ENCODE measurements around the gene COL4A1. TPM values are rescaled to one million over a fixed set of nuclear protein-coding genes. Genes with fewer than 3 reads are reported as not detected.
A peak's percentile ranks its signal among the peaks of the same experiment; 100 is the strongest.

COL4A1 gene
- not detected for polyA plus RNA-seq

DNA sequence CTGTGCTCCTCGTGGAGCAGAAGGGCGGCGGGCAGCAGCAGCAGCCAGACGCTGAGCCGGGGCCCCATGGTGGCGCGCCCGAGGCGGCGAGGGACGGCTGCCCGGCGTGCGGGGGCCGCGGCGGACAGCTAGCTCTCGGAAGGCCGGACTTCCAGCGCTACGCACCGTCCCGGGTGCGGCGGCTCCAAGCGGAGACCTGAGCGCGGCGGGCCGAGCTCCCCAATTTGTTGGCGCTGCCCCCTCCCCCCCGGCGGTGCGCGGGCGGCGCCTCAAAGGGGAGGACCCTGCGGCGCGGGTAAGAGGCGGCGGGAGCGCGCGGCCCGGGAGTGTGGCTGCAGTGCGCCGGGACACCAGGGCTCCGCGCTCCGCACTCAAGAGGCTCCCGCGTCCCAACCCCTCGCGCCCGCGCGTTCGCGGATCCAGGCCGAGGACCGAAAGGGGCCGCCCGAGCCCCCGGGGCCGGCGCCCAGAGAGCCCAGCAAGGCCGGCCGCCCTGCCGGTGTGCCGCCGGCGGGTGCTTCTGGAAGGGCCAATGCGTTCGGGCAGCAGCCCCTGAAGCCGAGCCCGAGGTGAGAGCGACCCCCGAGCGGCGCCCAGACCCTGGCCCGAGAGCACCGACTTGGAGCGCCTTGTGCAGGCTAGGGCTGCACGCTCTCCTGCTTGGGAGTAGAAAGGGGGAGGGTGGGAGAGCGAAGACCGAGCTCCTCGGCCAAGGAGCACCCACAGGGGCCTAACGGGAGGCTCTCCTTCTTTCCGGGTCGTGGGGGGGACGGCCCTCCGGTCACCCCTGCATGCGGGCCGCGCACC is at the start of gene COL4A1, which contains the start of gene COL4A2:
Gene COL4A1, minus strand, starts transcription at position 198 of the 807 bp plus-strand sequence. Its CDS starts 130 bp downstream, at position 68.
Gene COL4A2, plus strand, starts transcription at position 325 of the 807 bp plus-strand sequence. CDS start 620 bp downstream, outside the sequence.
- no peaks in the 10 kb centered on the region for H3K36me3 Mint-ChIP-seq
- H3K27me3 Mint-ChIP-seq = peaks cover 46% of the 10 kb centered on the region
- peaks cover 0 to 6% (median 2%) of the 10 kb centered on the region in 3 donors for H3K4me1 Mint-ChIP-seq
- peaks cover 0 to 2% (median 0%) of the 10 kb centered on the region in 3 donors for H3K9me3 Mint-ChIP-seq
- no peak within 1 kb of the TSS for H3K27ac Mint-ChIP-seq
- H3K4me3 Mint-ChIP-seq = peak within 1 kb of the TSS in 2 of 4 donors; percentile 50 to 65

DNA sequence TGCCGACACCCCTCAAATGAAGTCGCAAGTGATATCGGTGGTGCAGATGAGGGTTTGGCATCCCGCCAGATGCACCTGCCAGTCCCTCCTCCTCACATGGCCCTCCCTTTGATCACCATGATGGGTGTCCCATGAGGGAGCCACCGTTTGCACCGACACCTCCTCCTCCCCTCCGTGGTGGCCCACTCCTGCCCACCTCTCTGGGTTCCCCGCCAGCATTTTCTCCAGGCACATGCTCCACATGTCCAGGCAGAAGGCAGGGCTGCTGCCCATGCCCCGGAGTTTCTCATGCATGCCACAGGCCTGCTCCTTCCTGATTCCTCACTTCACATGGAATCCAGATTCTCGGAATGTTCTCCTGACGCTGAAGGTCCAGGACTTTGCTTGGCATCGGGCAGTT is 49.4 kb upstream of the COL4A1 start:
- H3K36me3 Mint-ChIP-seq = no peaks in the 10 kb centered on the region
- H3K4me3 Mint-ChIP-seq = peak overlapping the region in 1 of 4 donors; percentile 3

DNA sequence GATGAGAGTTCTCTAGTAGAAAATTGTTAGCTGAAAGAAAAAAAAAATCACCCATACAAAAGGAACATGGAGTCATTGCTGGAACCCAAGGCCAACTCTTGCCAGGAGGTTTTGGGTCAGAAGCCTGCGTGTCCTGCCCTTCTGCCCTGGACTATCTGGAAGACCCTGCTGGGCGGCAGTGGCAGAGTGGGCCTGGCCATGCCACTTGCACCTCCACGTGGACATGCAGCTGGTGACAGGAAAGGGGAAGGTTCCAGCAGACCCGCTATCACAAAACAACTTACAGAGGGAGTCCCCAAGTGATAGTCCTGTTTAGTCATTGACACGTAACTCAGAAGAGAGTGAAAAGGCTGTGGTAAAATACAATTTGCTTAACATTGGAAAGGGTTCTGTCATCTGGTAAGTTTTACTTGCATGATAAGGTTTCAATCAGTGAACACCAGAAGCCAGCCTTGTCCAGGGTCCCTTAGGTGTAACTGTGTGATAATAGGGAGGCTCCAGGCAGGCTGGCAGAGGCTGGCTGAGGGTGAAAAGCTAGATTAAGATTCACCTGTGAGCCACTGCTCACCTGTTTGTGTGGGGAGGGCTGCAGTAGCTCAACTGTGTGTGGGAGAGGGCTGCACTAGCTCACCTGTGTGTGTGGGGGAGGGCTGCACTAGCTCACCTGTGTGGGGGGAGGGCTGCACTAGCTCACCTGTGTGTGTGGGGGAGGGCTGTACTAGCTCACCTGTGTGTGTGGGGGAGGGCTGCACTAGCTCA is 47.9 kb upstream of the COL4A1 start:
- peaks cover 3% of the 10 kb centered on the region for H3K27me3 Mint-ChIP-seq
- no peaks in the 10 kb centered on the region for H3K36me3 Mint-ChIP-seq
- H3K9me3 Mint-ChIP-seq = no peaks in the 10 kb centered on the region
- no peaks in the 10 kb centered on the region for H3K4me1 Mint-ChIP-seq
- H3K4me3 Mint-ChIP-seq = no peak overlapping the region
- H3K27ac Mint-ChIP-seq = no peak overlapping the region

More for the DNA sequence above, 49.4 kb upstream of the COL4A1 start:
- H3K4me1 Mint-ChIP-seq = no peaks in the 10 kb centered on the region
- no peaks in the 10 kb centered on the region for H3K9me3 Mint-ChIP-seq
- peaks cover 3% of the 10 kb centered on the region for H3K27me3 Mint-ChIP-seq
- H3K27ac Mint-ChIP-seq = no peak overlapping the region

DNA sequence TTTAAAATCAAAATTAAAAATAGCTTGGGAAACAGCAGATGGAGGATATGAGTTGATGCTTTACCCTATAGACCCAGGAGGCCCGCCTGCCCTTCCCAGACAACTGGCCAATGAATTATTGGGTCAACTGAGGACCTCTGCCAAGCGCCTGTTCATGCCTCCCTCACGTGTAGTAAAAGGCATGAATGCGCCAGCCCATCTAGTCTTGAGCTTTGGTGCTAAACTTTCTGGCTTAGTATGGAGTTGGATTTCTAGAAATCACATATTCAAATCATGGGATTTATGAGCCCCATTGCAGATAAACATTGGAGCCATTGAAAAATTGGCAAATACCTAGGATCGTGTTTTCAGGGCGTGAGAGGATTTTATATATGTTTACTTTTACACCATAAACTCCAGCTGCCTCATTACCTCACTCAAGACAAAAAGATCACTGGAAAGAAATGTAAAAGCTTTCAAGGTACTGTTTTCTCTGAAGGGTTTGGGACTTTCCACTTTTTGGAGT is 47.2 kb upstream of the COL4A1 start:
- Mint-ChIP-seq H3K27me3 (peaks cover 6% of the 10 kb centered on the region), H3K27ac (no peak overlapping the region), H3K4me3 (peak overlapping the region in 1 of 4 donors; percentile 19), H3K9me3 (no peaks in the 10 kb centered on the region), H3K36me3 (no peaks in the 10 kb centered on the region), H3K4me1 (no peaks in the 10 kb centered on the region)

DNA sequence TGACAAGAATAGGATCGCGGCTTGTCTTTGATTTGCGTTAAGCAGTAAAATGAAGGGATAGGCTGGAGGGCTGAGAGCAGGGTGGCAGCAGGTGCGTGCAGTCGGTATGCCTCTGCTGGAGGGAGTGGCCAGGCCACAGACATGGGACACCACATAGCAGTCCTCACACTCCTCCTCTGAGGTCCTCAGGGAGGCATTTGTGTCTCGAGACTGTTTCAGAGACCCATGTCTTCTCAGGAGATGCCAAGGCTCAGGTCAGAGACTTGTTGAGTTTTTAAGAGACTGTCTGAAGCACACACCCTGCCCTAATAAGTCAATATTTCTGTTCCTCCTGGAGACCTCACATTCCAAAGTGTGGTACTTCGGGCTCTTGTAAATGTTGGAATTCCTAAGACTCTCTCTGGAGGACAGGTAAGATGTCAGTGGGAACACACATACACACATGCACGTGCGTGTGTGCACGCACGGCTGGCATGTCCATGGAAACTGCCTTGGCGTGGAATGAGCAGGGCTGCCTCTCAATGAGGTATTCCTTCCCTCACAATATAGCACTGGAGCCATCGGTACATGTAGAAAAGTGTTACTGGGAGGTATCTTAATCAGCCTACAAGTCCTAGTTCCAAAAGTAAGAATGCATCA is 46.5 kb upstream of the COL4A1 start:
- no peak overlapping the region for H3K27ac Mint-ChIP-seq
- H3K27me3 Mint-ChIP-seq = peaks cover 6% of the 10 kb centered on the region
- H3K4me3 Mint-ChIP-seq = no peak overlapping the region
- H3K4me1 Mint-ChIP-seq = no peaks in the 10 kb centered on the region
- no peaks in the 10 kb centered on the region for H3K9me3 Mint-ChIP-seq
- no peaks in the 10 kb centered on the region for H3K36me3 Mint-ChIP-seq

DNA sequence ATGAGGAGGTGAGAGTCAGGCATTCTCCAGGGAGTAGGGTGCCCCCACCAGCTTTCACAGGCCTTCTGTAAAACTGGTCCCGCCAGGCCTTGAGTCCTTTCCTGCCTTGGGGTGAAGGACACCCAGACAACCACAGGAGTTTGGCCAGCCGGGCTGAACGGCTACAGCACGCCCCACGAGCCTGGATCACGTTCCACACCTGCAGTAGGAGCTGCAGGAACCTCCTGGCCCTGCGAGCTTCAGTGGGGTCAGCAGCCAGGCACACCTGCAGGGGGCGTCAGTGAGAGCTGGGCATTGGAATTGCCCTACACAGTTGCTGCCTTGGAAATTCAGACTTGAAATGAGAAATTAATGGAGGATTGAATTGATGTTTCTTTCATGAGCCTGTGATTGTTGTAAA is 45.8 kb upstream of the COL4A1 start:
- Mint-ChIP-seq H3K36me3 (no peaks in the 10 kb centered on the region), H3K9me3 (peaks cover 0 to 2% (median 0%) of the 10 kb centered on the region in 3 donors), H3K4me1 (no peaks in the 10 kb centered on the region), H3K27ac (no peak overlapping the region), H3K27me3 (peaks cover 6% of the 10 kb centered on the region), H3K4me3 (no peak overlapping the region)

DNA sequence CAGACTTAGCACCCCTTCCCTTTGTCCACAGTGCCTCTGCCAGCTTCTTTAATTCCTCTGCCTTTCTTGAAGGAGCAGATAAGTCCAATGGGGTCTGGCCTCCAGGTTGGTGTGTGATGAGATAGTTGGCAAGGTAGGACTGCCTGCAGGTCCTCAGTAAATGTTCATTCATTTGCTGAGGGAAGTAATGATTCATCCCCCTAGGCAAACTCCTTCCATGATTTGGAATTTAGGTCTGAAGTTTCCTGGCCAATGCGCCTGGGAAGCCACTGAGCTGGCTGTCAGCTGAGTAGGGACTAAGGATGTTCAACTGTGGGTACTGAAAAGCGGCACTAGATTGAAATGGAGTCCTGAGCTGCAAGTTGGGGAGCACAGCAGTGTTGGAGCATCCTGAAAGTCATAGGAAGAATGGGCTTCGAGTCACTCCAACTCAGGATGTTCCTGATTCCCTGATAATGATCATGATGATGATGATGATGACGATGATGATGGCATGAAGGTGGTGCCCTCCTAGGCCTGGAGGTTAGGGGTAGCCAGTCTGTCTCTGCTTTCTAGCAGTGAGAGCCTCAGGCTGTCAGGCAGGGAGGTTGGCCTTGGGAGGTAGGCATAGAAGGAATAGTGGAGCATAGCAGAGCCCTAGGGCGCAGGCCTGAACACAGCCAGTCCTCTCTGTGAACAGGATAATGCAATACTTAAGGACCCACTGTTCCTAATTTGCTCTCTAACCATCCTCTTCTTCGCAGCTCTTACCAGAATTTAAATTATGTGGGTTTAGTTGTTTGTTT is 44.9 kb upstream of the COL4A1 start:
- Mint-ChIP-seq H3K36me3 (no peaks in the 10 kb centered on the region), H3K9me3 (peaks cover 0 to 2% (median 0%) of the 10 kb centered on the region in 3 donors), H3K27me3 (peaks cover 6% of the 10 kb centered on the region), H3K27ac (no peak overlapping the region), H3K4me1 (no peaks in the 10 kb centered on the region), H3K4me3 (no peak overlapping the region)

DNA sequence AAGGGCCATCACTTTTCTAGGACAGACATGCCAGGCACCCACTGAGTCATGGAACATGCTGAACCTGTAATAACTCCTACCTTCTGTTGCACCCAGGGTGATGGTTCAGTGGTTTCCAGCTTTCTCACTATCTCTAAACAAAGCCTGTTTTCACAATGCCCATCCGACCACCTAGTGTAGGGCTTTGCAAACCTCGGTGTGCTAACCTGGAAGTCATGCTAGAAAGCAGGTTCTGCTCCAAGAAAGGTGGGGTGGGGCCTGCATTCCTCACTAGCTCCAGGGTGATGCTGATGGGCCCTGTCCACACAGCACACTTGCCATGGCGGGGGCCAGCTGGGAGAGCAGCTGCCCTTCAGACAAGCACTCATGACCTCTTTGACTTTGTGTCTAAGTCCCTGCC is 43.6 kb upstream of the COL4A1 start:
- H3K9me3 Mint-ChIP-seq = peaks cover 0 to 2% (median 0%) of the 10 kb centered on the region in 3 donors
- H3K36me3 Mint-ChIP-seq = no peaks in the 10 kb centered on the region
- peaks cover 6% of the 10 kb centered on the region for H3K27me3 Mint-ChIP-seq
- no peak overlapping the region for H3K27ac Mint-ChIP-seq
- H3K4me3 Mint-ChIP-seq = no peak overlapping the region
- H3K4me1 Mint-ChIP-seq = no peaks in the 10 kb centered on the region

DNA sequence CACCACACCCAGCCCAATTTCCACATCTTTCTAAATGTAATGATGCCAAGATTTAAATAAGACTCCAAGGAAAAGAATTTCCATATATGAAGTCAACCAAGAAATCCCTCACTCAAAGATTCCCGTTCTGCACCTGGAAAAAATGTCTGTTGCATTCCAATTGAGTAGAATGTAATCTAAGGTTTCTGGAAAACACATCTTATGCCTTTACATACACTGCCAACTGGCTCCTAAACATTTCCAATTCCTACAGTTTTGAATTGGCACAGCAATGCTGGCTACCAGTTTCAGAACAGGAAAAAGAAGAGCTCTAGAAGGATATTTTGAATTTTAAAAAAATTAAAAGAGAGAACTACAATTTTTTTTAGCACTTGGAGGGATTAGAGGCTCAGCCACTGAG is 43.1 kb upstream of the COL4A1 start:
- peaks cover 0 to 2% (median 0%) of the 10 kb centered on the region in 3 donors for H3K9me3 Mint-ChIP-seq
- H3K36me3 Mint-ChIP-seq = no peaks in the 10 kb centered on the region
- H3K4me1 Mint-ChIP-seq = no peaks in the 10 kb centered on the region
- H3K27me3 Mint-ChIP-seq = peaks cover 6% of the 10 kb centered on the region
- no peak overlapping the region for H3K27ac Mint-ChIP-seq
- no peak overlapping the region for H3K4me3 Mint-ChIP-seq

DNA sequence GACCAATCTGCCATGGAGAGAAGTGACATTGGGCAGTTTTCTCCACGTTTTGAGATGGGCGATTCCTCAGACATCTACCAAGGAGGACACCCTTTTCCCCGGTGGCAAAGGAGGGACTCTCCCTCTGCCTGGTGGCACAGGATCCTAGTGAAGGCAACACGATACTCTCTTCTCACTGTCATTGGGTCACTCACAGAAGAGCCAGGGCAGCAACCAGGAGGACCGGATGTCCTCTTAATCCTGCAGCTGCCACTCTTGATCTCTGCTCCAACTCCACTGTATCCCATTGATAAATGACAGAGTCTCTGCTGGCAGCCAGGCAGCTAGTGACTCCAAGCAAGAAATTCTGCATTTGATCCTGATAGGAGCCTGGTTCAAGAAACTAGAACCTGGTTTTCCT is 42.3 kb upstream of the COL4A1 start:
- peaks cover 6% of the 10 kb centered on the region for H3K27me3 Mint-ChIP-seq
- H3K27ac Mint-ChIP-seq = no peak overlapping the region
- H3K4me1 Mint-ChIP-seq = no peaks in the 10 kb centered on the region
- peaks cover 0 to 2% (median 0%) of the 10 kb centered on the region in 3 donors for H3K9me3 Mint-ChIP-seq
- H3K4me3 Mint-ChIP-seq = no peak overlapping the region
- H3K36me3 Mint-ChIP-seq = peaks cover 2% of the 10 kb centered on the region

DNA sequence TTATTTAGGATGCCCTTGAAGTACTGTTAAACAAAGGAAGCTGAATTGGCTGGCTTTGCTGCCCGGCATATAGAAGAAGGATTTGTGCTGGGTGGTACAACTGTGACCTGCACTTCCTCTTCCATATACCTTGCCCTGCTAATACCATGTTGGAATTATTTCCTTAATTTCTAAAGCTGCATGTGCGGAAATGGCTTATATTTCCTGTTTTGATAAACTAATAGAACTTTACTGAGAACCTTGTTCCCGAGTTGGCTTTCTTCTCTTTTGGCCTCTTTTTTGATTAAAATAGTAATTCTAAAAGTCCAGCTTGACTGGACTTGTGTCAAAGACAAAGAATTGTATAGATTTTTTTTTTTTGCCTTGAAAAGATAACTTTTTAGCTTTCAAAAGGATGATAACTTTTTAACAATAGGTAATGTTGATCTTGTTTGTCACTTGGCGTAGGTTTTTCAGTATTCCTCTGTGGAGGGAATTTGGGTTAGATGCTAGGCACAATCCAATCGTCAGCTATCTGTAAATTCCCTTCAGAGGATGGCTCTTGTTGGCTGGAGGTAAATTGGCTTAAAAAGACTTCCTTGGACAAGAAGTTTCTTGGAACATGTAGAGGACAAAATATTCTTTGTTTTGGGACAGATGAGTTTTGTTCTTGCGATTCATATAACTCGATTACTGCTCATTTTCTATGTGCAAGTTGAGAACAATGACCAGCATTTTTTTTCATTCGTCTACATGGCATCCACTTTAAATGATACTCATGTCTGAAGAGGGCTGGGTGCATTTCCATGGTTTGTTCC is 41.5 kb upstream of the COL4A1 start:
- Mint-ChIP-seq H3K4me3 (no peak overlapping the region), H3K9me3 (peaks cover 0 to 4% (median 0%) of the 10 kb centered on the region in 3 donors), H3K4me1 (no peaks in the 10 kb centered on the region), H3K27me3 (peaks cover 5% of the 10 kb centered on the region), H3K36me3 (peaks cover 2% of the 10 kb centered on the region), H3K27ac (no peak overlapping the region)

DNA sequence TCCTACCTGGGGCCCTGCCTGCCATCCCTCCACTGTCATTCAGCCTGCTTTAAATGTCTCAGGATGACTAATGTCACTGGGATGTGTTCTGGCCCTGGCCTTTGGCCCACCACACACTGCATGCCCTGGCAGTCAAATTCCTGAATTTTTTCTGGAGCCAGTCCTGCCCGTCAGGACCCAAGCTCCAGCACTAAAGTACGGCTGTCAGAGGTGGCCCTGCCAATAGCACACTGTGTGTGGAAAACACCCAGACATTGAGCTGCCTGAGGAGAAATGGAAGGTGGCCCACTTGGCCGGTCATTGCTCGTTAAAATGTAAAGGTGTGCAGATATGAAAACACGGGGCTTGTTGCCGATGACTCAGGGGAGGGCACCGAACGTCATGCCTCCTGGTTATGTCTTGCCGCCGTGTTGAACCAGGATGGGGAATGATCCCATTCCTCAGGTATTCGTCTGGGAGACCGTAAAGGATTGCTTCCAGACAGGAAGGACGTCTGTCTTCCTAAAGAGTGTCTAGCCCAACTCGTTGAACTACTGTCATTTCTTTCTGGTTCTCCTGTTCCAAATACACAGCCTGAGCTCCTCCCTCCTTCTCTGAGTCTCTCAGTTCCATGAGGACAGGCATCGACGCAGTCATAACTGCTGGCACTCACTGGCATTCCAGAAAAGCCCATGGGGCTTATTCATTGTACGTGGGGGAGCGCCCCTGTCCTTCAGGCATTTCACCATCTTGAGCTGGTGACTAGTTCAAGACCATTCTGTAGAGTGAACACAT is 40.8 kb upstream of the COL4A1 start:
- no peak overlapping the region for H3K27ac Mint-ChIP-seq
- H3K27me3 Mint-ChIP-seq = peaks cover 4% of the 10 kb centered on the region
- peaks cover 0 to 4% (median 0%) of the 10 kb centered on the region in 3 donors for H3K9me3 Mint-ChIP-seq
- peaks cover 2% of the 10 kb centered on the region for H3K36me3 Mint-ChIP-seq
- no peaks in the 10 kb centered on the region for H3K4me1 Mint-ChIP-seq
- H3K4me3 Mint-ChIP-seq = no peak overlapping the region

DNA sequence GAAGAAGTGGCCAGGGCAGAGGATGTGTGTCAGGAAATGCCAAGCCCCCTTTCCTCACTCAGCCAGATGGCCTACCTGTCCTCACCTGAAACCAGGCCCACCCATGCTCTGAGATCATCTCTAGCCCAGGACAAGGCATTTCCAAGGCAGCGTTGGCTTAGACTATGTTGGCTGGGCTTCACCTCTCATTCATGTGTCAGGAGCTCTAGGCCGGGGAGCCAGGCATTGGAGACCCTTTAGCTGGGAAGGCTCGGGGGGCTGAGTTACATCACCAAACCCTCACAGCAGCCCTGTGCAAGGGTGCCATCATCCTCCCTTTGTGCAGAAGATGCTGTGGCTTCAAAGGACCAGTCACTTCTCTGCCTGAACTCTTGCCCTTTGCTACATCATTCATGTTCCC is 40.1 kb upstream of the COL4A1 start:
- Mint-ChIP-seq H3K9me3 (peaks cover 0 to 4% (median 0%) of the 10 kb centered on the region in 3 donors), H3K4me3 (no peak overlapping the region), H3K4me1 (no peaks in the 10 kb centered on the region), H3K36me3 (peaks cover 2% of the 10 kb centered on the region), H3K27me3 (peaks cover 4% of the 10 kb centered on the region), H3K27ac (no peak overlapping the region)
